K562 (cell line): ENCODE data around the gene MAD1L1. TPM values are rescaled to one million over a fixed set of nuclear protein-coding genes. Genes with fewer than 3 reads are reported as not detected.
A peak's percentile ranks its signal among the peaks of the same experiment; 100 is the strongest.

ENCODE experiments used
- ATAC-seq: fragments of 200-7000 bp; cut with Tn5 transposase; 3 replicates; pipeline ENCODE4 v1.9.1; 2020; ENCODE audit warnings: moderate library complexity
- BruUV-seq: library from RNA; stranded (reverse); fragments of 400-500 nt; replicated peaks from 2 replicates; lab custom pipeline; 2021; lab: Mats Ljungman, UMichigan
- CTCF ChIA-PET: fragments of 300-600 bp; formaldehyde crosslinking; extraction: SDS; loops from one replicate; lab custom pipeline; 2021; ENCODE audit warnings: low intra/inter-chr PET ratio; lab: Yijun Ruan, JAX
- POLR2A ChIA-PET: fragments of 300-600, 350-650 bp; sonication (Branson Sonifier 250); formaldehyde crosslinking; extraction: SDS; loops from one replicate; lab custom pipeline; 2021; ENCODE audit warnings: antibody characterized with exemption, inconsistent platforms; lab: Yijun Ruan, JAX
- DNase-seq, 4 experiments: peaks; one replicate each; pipeline versions ENCODE4 v3.0.0 to v3.0.0-alpha.2; 2011 to 2018; ENCODE audit warnings: low spot score in 3 of 4, mixed read lengths in 3 of 4; ENCODE audit errors: extremely low read depth in 1 of 4
- FAIRE-seq: peaks from 2 replicates; lab custom pipeline; 2011; peaks lifted over from hg19 to GRCh38; lab: Jason Lieb, UNC
- H2AFZ ChIP-seq: 2 replicates; pipeline ENCODE4 v1.6.0; 2011; ENCODE audit warnings: low read depth, low read length, control low read depth, inconsistent platforms
- H3K27ac ChIP-seq: fragments of 200-600 bp; 3 replicates; pipeline ENCODE4 v1.8.0; 2011; ENCODE audit warnings: low read depth, mild to moderate bottlenecking, control low read depth, inconsistent platforms, low read length, moderate library complexity, mixed read lengths; ENCODE audit errors: extremely low read depth
- H3K27me3 ChIP-seq, 2 experiments: fragments of 300-600 bp in 1 of 2; 2 replicates in 1 of 2; 3 replicates in 1 of 2; pipeline versions ENCODE4 v1.6.0 to v1.8.0; 2011; ENCODE audit warnings: inconsistent platforms in 2 of 2, low read length in 2 of 2, mild to moderate bottlenecking in 1 of 2, mixed read lengths in 1 of 2, moderate library complexity in 1 of 2; ENCODE audit not compliant: control insufficient read depth in 2 of 2, insufficient read depth in 2 of 2
- H3K36me3 ChIP-seq: fragments of 300-600 bp; 3 replicates; pipeline ENCODE4 v1.8.0; 2011; ENCODE audit warnings: mild to moderate bottlenecking, low read length, inconsistent platforms; ENCODE audit not compliant: control insufficient read depth, insufficient read depth
- H3K4me1 ChIP-seq, 2 experiments: fragments of 200-600 bp in 1 of 2; replicated peaks in 1 of 2; 2 replicates in 1 of 2; 3 replicates in 1 of 2; pipeline versions ENCODE4 v1.5.1 to v1.8.0; 2011; ENCODE audit warnings: inconsistent platforms in 2 of 2, low read length in 2 of 2, mild to moderate bottlenecking in 1 of 2, mixed read lengths in 1 of 2, moderate library complexity in 1 of 2; ENCODE audit not compliant: control insufficient read depth in 2 of 2, insufficient read depth in 2 of 2
- H3K4me2 ChIP-seq: 2 replicates; pipeline ENCODE4 v1.6.1; 2011; ENCODE audit warnings: low read length, control low read depth, inconsistent platforms, mixed read lengths; ENCODE audit not compliant: insufficient read depth
- H3K4me3 ChIP-seq: fragments of 200-600 bp; sonication (generic), shearing (Covaris generic); 2 replicates; pipeline ENCODE4 v1.5.1; 2016; ENCODE audit warnings: control low read depth, inconsistent platforms
- H3K79me2 ChIP-seq: fragments of 200-600 bp; 3 replicates; pipeline ENCODE4 v1.8.0; 2011; ENCODE audit warnings: low read length, inconsistent platforms; ENCODE audit not compliant: control insufficient read depth, insufficient read depth
- H3K9ac ChIP-seq, 2 experiments: 2 replicates each; pipeline versions ENCODE4 v1.6.0 to v1.6.1; 2011; ENCODE audit warnings: low read depth in 2 of 2, low read length in 2 of 2, control low read depth in 1 of 2, inconsistent platforms in 1 of 2, mild to moderate bottlenecking in 1 of 2, mixed read lengths in 1 of 2; ENCODE audit not compliant: insufficient read depth in 1 of 2
- H3K9me1 ChIP-seq: one replicate; pipeline ENCODE4 v1.6.0; 2011; ENCODE audit warnings: inconsistent platforms, mild to moderate bottlenecking, low read length, moderate library complexity; ENCODE audit not compliant: control insufficient read depth, insufficient read depth
- H3K9me3 ChIP-seq: replicated peaks from 2 replicates; pipeline ENCODE4 v1.5.1; 2011; ENCODE audit warnings: low read depth, low read length, inconsistent platforms; ENCODE audit not compliant: control insufficient read depth, insufficient read depth
- H4K20me1 ChIP-seq: replicated peaks from 2 replicates; pipeline ENCODE4 v1.6.1; 2011; ENCODE audit warnings: low read length, inconsistent platforms, mixed read lengths; ENCODE audit not compliant: control insufficient read depth, insufficient read depth
- CEBPG ChIP-seq, 3 experiments: fragments of 200-800 bp in 1 of 3; sonication (Bioruptor generic) in 1 of 3; sonication (generic) in 1 of 3; formaldehyde crosslinking in 1 of 3; IDR thresholded peaks in 2 of 3; conservative IDR thresholded peaks in 1 of 3; 2 replicates each; pipeline versions ENCODE4 v1.6.1 to v1.8.0; 2016 to 2022; ENCODE audit warnings: missing compliant biosample characterization in 2 of 3, missing genetic modification characterization in 2 of 3, mild to moderate bottlenecking in 1 of 3, missing genetic modification reagents in 1 of 3
- CXXC5 ChIP-seq: fragments of 250-450 bp; sonication (Bioruptor Pico); IDR thresholded peaks from 2 replicates; pipeline ENCODE4 v1.8.0; 2022; ENCODE audit warnings: inconsistent platforms, mild to moderate bottlenecking, moderate library complexity
- DACH1 ChIP-seq: fragments of 450-650 bp; IDR thresholded peaks from 2 replicates; pipeline ENCODE4 v1.6.1; 2018; ENCODE audit not compliant: partially characterized antibody
- DPF2 ChIP-seq: fragments of 450-650 bp; IDR thresholded peaks from 2 replicates; pipeline ENCODE4 v1.6.1; 2016
- KLF6 ChIP-seq: fragments of 250-450 bp; sonication (Bioruptor Pico); IDR thresholded peaks from 2 replicates; pipeline ENCODE4 v1.4.0; 2020; ENCODE audit warnings: mild to moderate bottlenecking, moderate library complexity, borderline replicate concordance
- MAFF ChIP-seq: IDR thresholded peaks from 2 replicates; pipeline ENCODE4 v1.6.1; 2012; ENCODE audit warnings: low read length, improper control_type of control experiment
- MED1 ChIP-seq: sonication (generic); formaldehyde crosslinking; IDR thresholded peaks from 2 replicates; pipeline ENCODE4 v1.8.1; 2023; ENCODE audit warnings: missing genetic modification reagents, borderline replicate concordance
- NR2C2 ChIP-seq, 2 experiments: fragments of 200-800 bp in 1 of 2; sonication (Bioruptor generic) in 1 of 2; sonication (generic) in 1 of 2; formaldehyde crosslinking in 1 of 2; IDR thresholded peaks; 2 replicates each; pipeline versions ENCODE4 v1.6.1 to v1.8.0; 2016 to 2022; ENCODE audit warnings: mild to moderate bottlenecking in 1 of 2, missing compliant biosample characterization in 1 of 2, missing genetic modification characterization in 1 of 2, missing genetic modification reagents in 1 of 2
- PTBP1 ChIP-seq: fragments of 200-400 bp; formaldehyde crosslinking; IDR thresholded peaks from 2 replicates; pipeline ENCODE4 v1.6.1; 2017; ENCODE audit warnings: low read depth, low read length
- RBFOX2 ChIP-seq: fragments of 200-400 bp; formaldehyde crosslinking; IDR thresholded peaks from 2 replicates; pipeline ENCODE4 v1.6.1; 2017; ENCODE audit warnings: low read depth, mild to moderate bottlenecking, low read length, moderate library complexity
- SMARCA5 ChIP-seq: fragments of 450-650 bp; IDR thresholded peaks from 2 replicates; pipeline ENCODE4 v1.6.1; 2016
- ZNF766 ChIP-seq: fragments of 200-800 bp; sonication (Bioruptor generic); conservative IDR thresholded peaks from 2 replicates; pipeline ENCODE4 v1.6.1; 2016; ENCODE audit warnings: missing genetic modification characterization, missing compliant biosample characterization
- ZNF77 ChIP-seq: fragments of 250-450 bp; sonication (Bioruptor Pico); IDR thresholded peaks from 2 replicates; pipeline ENCODE4 v1.5.0; 2020
- WGBS: fragments of 100-300 bp; shearing (Covaris generic); methylation state at CpG from one replicate; pipeline ENCODE4 v1.1.6; 2016; ENCODE audit warnings: low coverage, mixed read lengths; ENCODE audit not compliant: insufficient coverage; ENCODE audit errors: missing lambda C conversion rate; 5-methylcytosine and 5-hydroxymethylcytosine counted together
- in situ Hi-C: fragments of 300-500 bp; cut with MboI; formaldehyde crosslinking; loops from 4 replicates; pipeline ENCODE4 v1.15.0; 2018; ENCODE audit warnings: inconsistent platforms, mixed read lengths
- intact Hi-C: fragments of 100-400 bp; cut with micrococcal nuclease; formaldehyde crosslinking; loops from 2 replicates; pipeline ENCODE4 v1.14.2; 2022
- polyA plus RNA-seq, 8 experiments: library from polyadenylated mRNA; depleted of rRNA in 4 of 8; stranded (reverse) in 5 of 8; unstranded in 3 of 8; fragments of >200 nt; fragmentation: Nextera tagmentation in 2 of 8; fragmentation: Illumina TruSeq in 1 of 8; extraction: Ambion mirVana in 2 of 8; extraction: Trizol in 1 of 8; gene quantifications; 2 replicates each; pipeline versions ENCODE4 v1.2.1 to v1.2.3, GENCODE V29; 2011 to 2014; ENCODE audit warnings: inconsistent platforms in 1 of 8, missing spikeins in 1 of 8
- total RNA-seq, 7 experiments: library from RNA; depleted of rRNA in 6 of 7; stranded (reverse); fragments of >200 nt in 6 of 7; fragmentation: Illumina TruSeq in 2 of 7; extraction: Trizol in 2 of 7; gene quantifications; 2 replicates each; pipeline versions ENCODE4 v1.2.1 to v1.2.3, GENCODE V29; 2011 to 2021; ENCODE audit warnings: low replicate concordance in 1 of 7
- TF ChIP-seq, protein P1 (sequence below): conservative IDR thresholded peaks from 2 replicates; pipeline ENCODE4 v1.6.1; 2011; ENCODE audit warnings: low read depth, mild to moderate bottlenecking, low read length; ENCODE audit not compliant: control insufficient read depth
- TF ChIP-seq, protein P2 (sequence below): sonication (generic); formaldehyde crosslinking; IDR thresholded peaks from 2 replicates; pipeline ENCODE4 v1.8.0; 2022; ENCODE audit warnings: missing genetic modification reagents, mild to moderate bottlenecking, borderline replicate concordance
- TF ChIP-seq, protein P3 (sequence below): fragments of 450-650 bp; IDR thresholded peaks from 2 replicates; pipeline ENCODE4 v1.6.1; 2016; ENCODE audit warnings: mild to moderate bottlenecking

MAD1L1 gene
- total and polyA plus RNA-seq, 9 of the 15 experiments (the other 6 are each of a cell fraction or from before 2014, with no cell fraction given), result 1.7 to 89.7 (median 18.0) TPM

DNA sequence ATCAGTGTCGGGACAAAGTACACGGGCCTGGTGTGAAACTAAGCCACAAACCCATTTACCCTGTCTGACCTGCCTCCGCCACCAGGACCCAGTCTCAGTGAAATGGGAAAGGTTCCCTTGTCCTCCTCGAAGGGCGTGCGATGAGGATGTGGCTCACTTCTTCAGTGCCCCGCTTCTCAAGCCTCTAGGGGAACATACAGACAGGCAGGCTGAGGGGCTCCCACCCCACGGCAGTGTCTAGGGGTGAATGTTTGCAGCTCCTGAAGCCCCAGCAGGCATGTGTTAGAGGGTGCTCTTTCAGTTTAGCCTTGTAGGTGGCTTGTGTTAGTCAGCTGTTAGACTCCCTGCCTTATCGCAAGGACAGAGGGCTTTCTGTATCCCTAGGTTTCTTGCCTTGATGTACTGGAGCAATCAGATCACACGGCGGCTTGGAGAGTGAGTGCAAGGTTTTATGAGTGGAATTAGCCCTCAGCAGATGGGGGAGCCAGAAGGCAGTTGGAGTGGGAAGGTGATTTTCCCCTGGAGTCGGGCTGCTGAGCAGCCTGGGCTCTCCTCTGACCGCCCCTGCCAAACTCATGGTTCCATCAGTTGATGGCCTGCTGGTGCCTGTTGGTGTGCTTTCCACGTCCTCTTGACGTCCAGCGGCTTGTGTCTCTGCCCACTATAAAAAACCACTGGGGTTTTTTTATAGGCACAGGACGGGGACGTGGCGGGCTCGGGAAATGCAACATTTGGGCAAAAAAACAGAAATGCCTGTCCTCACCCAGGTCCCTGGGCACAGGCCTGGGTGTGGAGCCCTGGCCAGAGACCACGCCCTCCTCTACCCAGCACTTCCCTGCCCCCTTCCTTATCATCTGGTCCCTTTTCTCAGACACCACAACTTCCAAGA, 10.0 kb upstream of the MAD1L1 start:
- peaks cover 8 to 56% of the 10 kb centered on the region in 2 experiments; a peak in 3 of 5 replicates for H3K4me1 ChIP-seq
- POLR2A ChIA-PET, result interaction anchor here (0.5 to 1.7 kb wide), 10 partner anchors 8 to 600 kb away, joined by 3 to 8 read pairs (median 4); partner anchors contain the start of genes EIF3B and MAD1L1
- CTCF ChIA-PET, result no interaction called here
- H3K9ac ChIP-seq, result peak overlapping the region; percentile 91 to 99
- H3K4me3 ChIP-seq, result peak overlapping the region; percentile 100
- peak; percentile 97 for FAIRE-seq
- intact Hi-C loops (loop anchor here (2.0 to 5.0 kb wide), 2 partner anchors 60 to 106 kb away; no protein-coding TSS in a partner anchor), in situ Hi-C loops (no loop called here)
- peak overlapping the region; percentile 98 for H3K4me2 ChIP-seq
- ATAC-seq, result peak; percentile 73
- peak in 2 of 4 experiments; percentile 59 to 81 for DNase-seq
- no peaks in the 10 kb centered on the region for H3K9me1 ChIP-seq
- H3K27me3 ChIP-seq, result no peaks in the 10 kb centered on the region
- H2AFZ ChIP-seq, result peak overlapping the region; percentile 82
- no peaks in the 10 kb centered on the region for H4K20me1 ChIP-seq
- WGBS, result 10% methylated on average over 21 of the region's 21 CpGs
- peak overlapping the region; percentile 79 for H3K27ac ChIP-seq
- H3K36me3 ChIP-seq, result peaks cover 36% of the 10 kb centered on the region; the same call in 2 of the 3 replicates
- no peaks in the 10 kb centered on the region for H3K9me3 ChIP-seq
- BruUV-seq, result TSS peak; percentile 82
- H3K79me2 ChIP-seq, result peaks cover 42% of the 10 kb centered on the region
- TF ChIP-seq ZNF766 (CRISPR knock-in tag) (0 out of 2 replicates have a peak, but pooled peaks have one; percentile 36), PTBP1 (no peak), MAFF (no peak), NR2C2 (CRISPR knock-in tag; IDR thresholded peaks at IDR 0.05) (no peak), NR2C2 (tag; IDR thresholded peaks at IDR 0.05) (peak; percentile 27; the same call in 1 of the 2 replicates), DACH1 (peak; percentile 92), CEBPG (CRISPR knock-in tag; IDR thresholded peaks at IDR 0.05) (no peak), CEBPG (tag; conservative IDR thresholded peaks at IDR 0.05 in 1 of 2, IDR thresholded peaks at IDR 0.05 in 1 of 2) (no peak), MED1 (CRISPR knock-in tag) (no peak), ZNF77 (CRISPR knock-in tag) (no peak), DPF2 (peak; percentile 36), CXXC5 (CRISPR knock-in tag) (0 out of 2 replicates have a peak, but pooled peaks have one; percentile 13), SMARCA5 (no peak), RBFOX2 (0 out of 2 replicates have a peak, but pooled peaks have one; percentile 9), KLF6 (CRISPR knock-in tag) (no peak)
- TF ChIP-seq, protein P1, sequence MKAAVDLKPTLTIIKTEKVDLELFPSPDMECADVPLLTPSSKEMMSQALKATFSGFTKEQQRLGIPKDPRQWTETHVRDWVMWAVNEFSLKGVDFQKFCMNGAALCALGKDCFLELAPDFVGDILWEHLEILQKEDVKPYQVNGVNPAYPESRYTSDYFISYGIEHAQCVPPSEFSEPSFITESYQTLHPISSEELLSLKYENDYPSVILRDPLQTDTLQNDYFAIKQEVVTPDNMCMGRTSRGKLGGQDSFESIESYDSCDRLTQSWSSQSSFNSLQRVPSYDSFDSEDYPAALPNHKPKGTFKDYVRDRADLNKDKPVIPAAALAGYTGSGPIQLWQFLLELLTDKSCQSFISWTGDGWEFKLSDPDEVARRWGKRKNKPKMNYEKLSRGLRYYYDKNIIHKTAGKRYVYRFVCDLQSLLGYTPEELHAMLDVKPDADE, result 0 out of 2 replicates have a peak, but pooled peaks have one; percentile 45
- TF ChIP-seq, protein P2, sequence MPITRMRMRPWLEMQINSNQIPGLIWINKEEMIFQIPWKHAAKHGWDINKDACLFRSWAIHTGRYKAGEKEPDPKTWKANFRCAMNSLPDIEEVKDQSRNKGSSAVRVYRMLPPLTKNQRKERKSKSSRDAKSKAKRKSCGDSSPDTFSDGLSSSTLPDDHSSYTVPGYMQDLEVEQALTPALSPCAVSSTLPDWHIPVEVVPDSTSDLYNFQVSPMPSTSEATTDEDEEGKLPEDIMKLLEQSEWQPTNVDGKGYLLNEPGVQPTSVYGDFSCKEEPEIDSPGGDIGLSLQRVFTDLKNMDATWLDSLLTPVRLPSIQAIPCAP, result no peak
- TF ChIP-seq, protein P3, sequence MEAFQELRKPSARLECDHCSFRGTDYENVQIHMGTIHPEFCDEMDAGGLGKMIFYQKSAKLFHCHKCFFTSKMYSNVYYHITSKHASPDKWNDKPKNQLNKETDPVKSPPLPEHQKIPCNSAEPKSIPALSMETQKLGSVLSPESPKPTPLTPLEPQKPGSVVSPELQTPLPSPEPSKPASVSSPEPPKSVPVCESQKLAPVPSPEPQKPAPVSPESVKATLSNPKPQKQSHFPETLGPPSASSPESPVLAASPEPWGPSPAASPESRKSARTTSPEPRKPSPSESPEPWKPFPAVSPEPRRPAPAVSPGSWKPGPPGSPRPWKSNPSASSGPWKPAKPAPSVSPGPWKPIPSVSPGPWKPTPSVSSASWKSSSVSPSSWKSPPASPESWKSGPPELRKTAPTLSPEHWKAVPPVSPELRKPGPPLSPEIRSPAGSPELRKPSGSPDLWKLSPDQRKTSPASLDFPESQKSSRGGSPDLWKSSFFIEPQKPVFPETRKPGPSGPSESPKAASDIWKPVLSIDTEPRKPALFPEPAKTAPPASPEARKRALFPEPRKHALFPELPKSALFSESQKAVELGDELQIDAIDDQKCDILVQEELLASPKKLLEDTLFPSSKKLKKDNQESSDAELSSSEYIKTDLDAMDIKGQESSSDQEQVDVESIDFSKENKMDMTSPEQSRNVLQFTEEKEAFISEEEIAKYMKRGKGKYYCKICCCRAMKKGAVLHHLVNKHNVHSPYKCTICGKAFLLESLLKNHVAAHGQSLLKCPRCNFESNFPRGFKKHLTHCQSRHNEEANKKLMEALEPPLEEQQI, result no peak
